ENCODE measurements around the gene INTS3. TPM values are rescaled to one million over a fixed set of nuclear protein-coding genes. Genes with fewer than 3 reads are reported as not detected.

The INTS3 gene
- total RNA-seq, 2 experiments from 2014 or later = 39.3 to 40.4 TPM

GRCh38 chr1:153768316-153769181 is 40.7 kb downstream of the INTS3 start:
- H3K27ac Mint-ChIP-seq = no peak overlapping the region
- H3K4me1 Mint-ChIP-seq (ENCODE audit: low read depth) = no peaks in the 10 kb centered on the region
- no peaks in the 10 kb centered on the region for H3K9me3 Mint-ChIP-seq
- no peaks in the 10 kb centered on the region for H3K27me3 Mint-ChIP-seq (ENCODE audit: low read depth)
- CTCF ChIA-PET = interaction anchor here (0.6 to 1.0 kb wide), 3 partner anchors 15 to 257 kb away, joined by 4 to 5 read pairs (median 4); no protein-coding TSS in a partner anchor
- intact Hi-C loops (cut with micrococcal nuclease) = no loop called here
- DNase-seq = no peak
- no peak overlapping the region for H3K4me3 Mint-ChIP-seq
- peaks cover 18% of the 10 kb centered on the region for H3K36me3 Mint-ChIP-seq (ENCODE audit: low read depth)

GRCh38 chr1:153769221-153769620 is 41.4 kb downstream of the INTS3 start:
- H3K4me3 Mint-ChIP-seq = no peak overlapping the region
- no peaks in the 10 kb centered on the region for H3K27me3 Mint-ChIP-seq (ENCODE audit: low read depth)
- H3K4me1 Mint-ChIP-seq (ENCODE audit: low read depth) = no peaks in the 10 kb centered on the region
- H3K36me3 Mint-ChIP-seq (ENCODE audit: low read depth) = peaks cover 18% of the 10 kb centered on the region
- no peak overlapping the region for H3K27ac Mint-ChIP-seq
- H3K9me3 Mint-ChIP-seq = no peaks in the 10 kb centered on the region
- CTCF ChIA-PET = interaction anchor here (0.6 to 1.0 kb wide), 2 partner anchors 97 to 258 kb away, joined by 4 to 5 read pairs; no protein-coding TSS in a partner anchor
- intact Hi-C loops (cut with micrococcal nuclease) = no loop called here
- DNase-seq = no peak

GRCh38 chr1:153770797-153771196 is 42.9 kb downstream of the INTS3 start:
- peaks cover 16% of the 10 kb centered on the region for H3K36me3 Mint-ChIP-seq (ENCODE audit: low read depth)
- no peak overlapping the region for H3K4me3 Mint-ChIP-seq
- no peaks in the 10 kb centered on the region for H3K27me3 Mint-ChIP-seq (ENCODE audit: low read depth)
- no peak overlapping the region for H3K27ac Mint-ChIP-seq
- DNase-seq = no peak
- peaks cover 3% of the 10 kb centered on the region for H3K4me1 Mint-ChIP-seq (ENCODE audit: low read depth)
- CTCF ChIA-PET = no interaction called here
- no peaks in the 10 kb centered on the region for H3K9me3 Mint-ChIP-seq
- intact Hi-C loops (cut with micrococcal nuclease) = loop anchor here (10.0 kb wide), 1 partner anchor 416 kb away; the partner anchor contains the start of gene S100A9

- intact Hi-C loops (cut with micrococcal nuclease) = loop anchor here (10.0 kb wide), 1 partner anchor 416 kb away; the partner anchor contains the start of gene S100A9
- CTCF ChIA-PET = interaction anchor here (0.7 kb wide), 1 partner anchor 10 kb away, joined by 3 read pairs; no protein-coding TSS in a partner anchor
Measured at GRCh38 chr1:153771261-153771660, 43.4 kb downstream of the INTS3 start.

GRCh38 chr1:153771841-153772593 is 44.2 kb downstream of the INTS3 start:
- H3K27ac Mint-ChIP-seq = no peak overlapping the region
- intact Hi-C loops (cut with micrococcal nuclease) = loop anchor here (10.0 kb wide), 1 partner anchor 417 kb away; the partner anchor contains the start of gene S100A9

More at GRCh38 chr1:153771261-153771660, 43.4 kb downstream of the INTS3 start:
- Mint-ChIP-seq H3K9me3 (no peaks in the 10 kb centered on the region), H3K4me1 (ENCODE audit: low read depth) (peaks cover 5% of the 10 kb centered on the region), H3K36me3 (ENCODE audit: low read depth) (peaks cover 13% of the 10 kb centered on the region), H3K27me3 (ENCODE audit: low read depth) (no peaks in the 10 kb centered on the region), H3K4me3 (no peak overlapping the region), H3K27ac (no peak overlapping the region)
- no peak for DNase-seq

GRCh38 chr1:153773096-153773921 is 45.5 kb downstream of the INTS3 start:
- CTCF ChIA-PET = interaction anchor here (0.9 to 1.0 kb wide), 2 partner anchors 74 to 101 kb away, joined by 3 read pairs; no protein-coding TSS in a partner anchor
- intact Hi-C loops (cut with micrococcal nuclease) = loop anchor here (10.0 kb wide), 1 partner anchor 419 kb away; the partner anchor contains the start of gene S100A9

More at GRCh38 chr1:153771841-153772593, 44.2 kb downstream of the INTS3 start:
- H3K27me3 Mint-ChIP-seq (ENCODE audit: low read depth) = no peaks in the 10 kb centered on the region
- H3K9me3 Mint-ChIP-seq = no peaks in the 10 kb centered on the region
- no peak for DNase-seq
- CTCF ChIA-PET = interaction anchor here (0.7 to 1.0 kb wide), 3 partner anchors 9 to 100 kb away, joined by 3 read pairs; no protein-coding TSS in a partner anchor
- H3K36me3 Mint-ChIP-seq (ENCODE audit: low read depth) = peaks cover 12% of the 10 kb centered on the region
- H3K4me3 Mint-ChIP-seq = no peak overlapping the region
- H3K4me1 Mint-ChIP-seq (ENCODE audit: low read depth) = peaks cover 9% of the 10 kb centered on the region

GRCh38 chr1:153774026-153774595 is 46.3 kb downstream of the INTS3 start:
- Mint-ChIP-seq H3K27me3 (ENCODE audit: low read depth) (no peaks in the 10 kb centered on the region), H3K27ac (no peak overlapping the region), H3K4me1 (ENCODE audit: low read depth) (peaks cover 9% of the 10 kb centered on the region), H3K36me3 (ENCODE audit: low read depth) (peaks cover 3% of the 10 kb centered on the region), H3K9me3 (no peaks in the 10 kb centered on the region), H3K4me3 (no peak overlapping the region)
- DNase-seq = no peak
- intact Hi-C loops (cut with micrococcal nuclease) = loop anchor here (2.0 to 10.0 kb wide), 2 partner anchors 201 to 419 kb away; partner anchors contain the start of gene S100A9
- CTCF ChIA-PET = interaction anchor here (0.6 kb wide), 1 partner anchor 17 kb away, joined by 3 read pairs; no protein-coding TSS in a partner anchor

More at GRCh38 chr1:153773096-153773921, 45.5 kb downstream of the INTS3 start:
- no peaks in the 10 kb centered on the region for H3K27me3 Mint-ChIP-seq (ENCODE audit: low read depth)
- no peak overlapping the region for H3K4me3 Mint-ChIP-seq
- no peak for DNase-seq
- H3K27ac Mint-ChIP-seq = no peak overlapping the region
- peaks cover 6% of the 10 kb centered on the region for H3K36me3 Mint-ChIP-seq (ENCODE audit: low read depth)
- H3K4me1 Mint-ChIP-seq (ENCODE audit: low read depth) = peaks cover 9% of the 10 kb centered on the region
- no peaks in the 10 kb centered on the region for H3K9me3 Mint-ChIP-seq

GRCh38 chr1:153774780-153775457 is 47.1 kb downstream of the INTS3 start, which contains the start of gene SLC27A3:
Gene SLC27A3 (plus strand): TSS chr1:153775407. CDS start chr1:153775498, 91 bp downstream.
- peak; percentile 20 for DNase-seq
- peaks cover 3% of the 10 kb centered on the region for H3K36me3 Mint-ChIP-seq (ENCODE audit: low read depth)
- intact Hi-C loops (cut with micrococcal nuclease) = loop anchor here (1.0 to 10.0 kb wide), 4 partner anchors 8 to 420 kb away; partner anchors contain the start of gene S100A9
- CTCF ChIA-PET = interaction anchor here (0.6 to 1.7 kb wide), 6 partner anchors 16 to 264 kb away, joined by 3 to 6 read pairs (median 4); no protein-coding TSS in a partner anchor
- peak within 1 kb of the TSS; percentile 69 for H3K4me3 Mint-ChIP-seq
- peaks cover 9% of the 10 kb centered on the region for H3K4me1 Mint-ChIP-seq (ENCODE audit: low read depth)
- H3K9me3 Mint-ChIP-seq = no peaks in the 10 kb centered on the region
- H3K27me3 Mint-ChIP-seq (ENCODE audit: low read depth) = no peaks in the 10 kb centered on the region
- no peak within 1 kb of the TSS for H3K27ac Mint-ChIP-seq

GRCh38 chr1:153775458-153776327 is 47.8 kb downstream of the INTS3 start:
- Mint-ChIP-seq H3K4me1 (ENCODE audit: low read depth) (peaks cover 9% of the 10 kb centered on the region), H3K27ac (no peak overlapping the region), H3K4me3 (peak overlapping the region; percentile 69), H3K27me3 (ENCODE audit: low read depth) (no peaks in the 10 kb centered on the region), H3K9me3 (no peaks in the 10 kb centered on the region), H3K36me3 (ENCODE audit: low read depth) (peaks cover 3% of the 10 kb centered on the region)
- CTCF ChIA-PET = interaction anchor here (0.7 to 1.7 kb wide), 6 partner anchors 21 to 265 kb away, joined by 3 to 6 read pairs (median 4); partner anchors contain the start of gene RAB13
- peak; percentile 60 for DNase-seq
- intact Hi-C loops (cut with micrococcal nuclease) = loop anchor here (1.0 to 10.0 kb wide), 5 partner anchors 8 to 421 kb away; partner anchors contain the start of gene S100A9

Data from activated naive CD4-positive, alpha-beta T cell treated with anti-CD3 and anti-CD28 coated beads for 36 hours (primary cell).